Measurements from ENCODE around the gene S100A5. TPM values are rescaled to one million over a fixed set of nuclear protein-coding genes. Genes with fewer than 3 reads are reported as not detected.
A peak's percentile ranks its signal among the peaks of the same experiment; 100 is the strongest.

The S100A5 gene
- total and polyA plus RNA-seq, 4 donors: not detected

- no peak for ATAC-seq (ENCODE audit: low FRiP score)
- no peaks in the 10 kb centered on the region for H3K27me3 ChIP-seq (ENCODE audit: control insufficient read depth in 1 of 2, insufficient read depth in 2 of 2, low read length in 1 of 2)
- H3K27ac ChIP-seq (ENCODE audit: low read depth in 1 of 2, low read length in 2 of 2): no peak overlapping the region
- H3K36me3 ChIP-seq (ENCODE audit: control insufficient read depth in 1 of 2, insufficient read depth in 2 of 2, low read length in 1 of 2): no peaks in the 10 kb centered on the region
- 94 to 97% methylated on average over 5 of the region's 5 CpGs for WGBS, 2 donors
- intact Hi-C loops (cut with DNase I): loop anchor here (5.0 to 10.0 kb wide), 3 partner anchors 41 to 104 kb away; partner anchors contain the start of genes ILF2 (in 1 of the 2), NPR1 (in 1 of the 2), S100A14 (in 1 of the 2) and S100A16 (in 1 of the 2)
- no peaks in the 10 kb centered on the region for H3K9me3 ChIP-seq (ENCODE audit: control insufficient read depth, low read length)
- no peak overlapping the region for H3K4me3 ChIP-seq (ENCODE audit: low read length in 2 of 2)
- no peak for DNase-seq
- H3K4me1 ChIP-seq (ENCODE audit: control insufficient read depth in 1 of 2, insufficient read depth in 2 of 2, low read length in 2 of 2): no peaks in the 10 kb centered on the region
These were observed 30.1 kb upstream of the S100A5 start for GRCh38 chr1:153570874-153571273.

- Histone ChIP-seq H3K27me3 (ENCODE audit: control insufficient read depth in 1 of 2, insufficient read depth in 2 of 2, low read length in 1 of 2) (no peaks in the 10 kb centered on the region), H3K4me1 (ENCODE audit: control insufficient read depth in 1 of 2, insufficient read depth in 2 of 2, low read length in 2 of 2) (no peaks in the 10 kb centered on the region), H3K36me3 (ENCODE audit: control insufficient read depth in 1 of 2, insufficient read depth in 2 of 2, low read length in 1 of 2) (no peaks in the 10 kb centered on the region), H3K9me3 (ENCODE audit: control insufficient read depth, low read length) (no peaks in the 10 kb centered on the region), H3K4me3 (ENCODE audit: low read length in 2 of 2) (no peak overlapping the region), H3K27ac (ENCODE audit: low read depth in 1 of 2, low read length in 2 of 2) (no peak overlapping the region)
- intact Hi-C loops (cut with DNase I): loop anchor here in 1 of 2 donors (1.0 to 2.0 kb wide), 2 partner anchors 37 to 58 kb away; no protein-coding TSS in a partner anchor
- ATAC-seq (ENCODE audit: low FRiP score) (no peak), DNase-seq (no peak)
- WGBS, 2 donors: 89 to 90% methylated on average over 8 of the region's 8 CpGs
These were observed 28.7 kb upstream of the S100A5 start for GRCh38 chr1:153569465-153569864.

GRCh38 chr1:153568367-153569099, 27.8 kb upstream of the S100A5 start:
- intact Hi-C loops (cut with DNase I): loop anchor here (1.0 to 2.0 kb wide), 3 partner anchors 35 to 57 kb away; no protein-coding TSS in a partner anchor
- DNase-seq (peak; percentile 92 to 97), ATAC-seq (ENCODE audit: low FRiP score) (peak; percentile 71)
- no peaks in the 10 kb centered on the region for H3K36me3 ChIP-seq (ENCODE audit: control insufficient read depth in 1 of 2, insufficient read depth in 2 of 2, low read length in 1 of 2)
- peak overlapping the region; percentile 17 to 60 for H3K27ac ChIP-seq (ENCODE audit: low read depth in 1 of 2, low read length in 2 of 2)
- peak overlapping the region in 1 of 2 donors; percentile 6 for H3K4me3 ChIP-seq (ENCODE audit: low read length in 2 of 2)
- 6% methylated on average over 25 of the region's 25 CpGs for WGBS, 2 donors
- H3K9me3 ChIP-seq (ENCODE audit: control insufficient read depth, low read length): no peaks in the 10 kb centered on the region
- H3K4me1 ChIP-seq (ENCODE audit: control insufficient read depth in 1 of 2, insufficient read depth in 2 of 2, low read length in 2 of 2): no peaks in the 10 kb centered on the region
- no peaks in the 10 kb centered on the region for H3K27me3 ChIP-seq (ENCODE audit: control insufficient read depth in 1 of 2, insufficient read depth in 2 of 2, low read length in 1 of 2)

- intact Hi-C loops (cut with DNase I): loop anchor here (1.0 to 2.0 kb wide), 3 partner anchors 34 to 56 kb away; no protein-coding TSS in a partner anchor
- H3K27me3 ChIP-seq (ENCODE audit: control insufficient read depth in 1 of 2, insufficient read depth in 2 of 2, low read length in 1 of 2): no peaks in the 10 kb centered on the region
- H3K4me1 ChIP-seq (ENCODE audit: control insufficient read depth in 1 of 2, insufficient read depth in 2 of 2, low read length in 2 of 2): no peaks in the 10 kb centered on the region
- peak overlapping the region; percentile 17 to 60 for H3K27ac ChIP-seq (ENCODE audit: low read depth in 1 of 2, low read length in 2 of 2)
- DNase-seq (no peak), ATAC-seq (ENCODE audit: low FRiP score) (no peak)
- no peaks in the 10 kb centered on the region for H3K9me3 ChIP-seq (ENCODE audit: control insufficient read depth, low read length)
- H3K4me3 ChIP-seq (ENCODE audit: low read length in 2 of 2): peak overlapping the region in 1 of 2 donors; percentile 6
- 61 to 62% methylated on average over 22 of the region's 22 CpGs for WGBS, 2 donors
- H3K36me3 ChIP-seq (ENCODE audit: control insufficient read depth in 1 of 2, insufficient read depth in 2 of 2, low read length in 1 of 2): no peaks in the 10 kb centered on the region
These were observed 27.1 kb upstream of the S100A5 start for GRCh38 chr1:153567621-153568366.

GRCh38 chr1:153566414-153567371, 26.0 kb upstream of the S100A5 start:
- Histone ChIP-seq H3K4me1 (ENCODE audit: control insufficient read depth in 1 of 2, insufficient read depth in 2 of 2, low read length in 2 of 2) (no peaks in the 10 kb centered on the region), H3K4me3 (ENCODE audit: low read length in 2 of 2) (no peak overlapping the region), H3K27ac (ENCODE audit: low read depth in 1 of 2, low read length in 2 of 2) (peak overlapping the region; percentile 89), H3K36me3 (ENCODE audit: control insufficient read depth in 1 of 2, insufficient read depth in 2 of 2, low read length in 1 of 2) (no peaks in the 10 kb centered on the region), H3K27me3 (ENCODE audit: control insufficient read depth in 1 of 2, insufficient read depth in 2 of 2, low read length in 1 of 2) (no peaks in the 10 kb centered on the region), H3K9me3 (ENCODE audit: control insufficient read depth, low read length) (no peaks in the 10 kb centered on the region)
- DNase-seq (peak; percentile 98), ATAC-seq (ENCODE audit: low FRiP score) (peak; percentile 94)
- intact Hi-C loops (cut with DNase I): no loop called here
- WGBS, 2 donors: 23 to 25% methylated on average over 16 of the region's 16 CpGs

GRCh38 chr1:153565529-153566374, 25.0 kb upstream of the S100A5 start, which contains the start of gene S100A2:
TSS of gene S100A2 (minus strand) at chr1:153565844. CDS start at chr1:153563877, 1,967 bp downstream.
- no peak within 1 kb of the TSS for H3K4me3 ChIP-seq (ENCODE audit: low read length in 2 of 2)

GRCh38 chr1:153563991-153564390, 23.3 kb upstream of the S100A5 start:
- DNase-seq (no peak), ATAC-seq (ENCODE audit: low FRiP score) (no peak)
- Histone ChIP-seq H3K27ac (ENCODE audit: low read depth in 1 of 2, low read length in 2 of 2) (no peak overlapping the region), H3K36me3 (ENCODE audit: control insufficient read depth in 1 of 2, insufficient read depth in 2 of 2, low read length in 1 of 2) (no peaks in the 10 kb centered on the region), H3K4me1 (ENCODE audit: control insufficient read depth in 1 of 2, insufficient read depth in 2 of 2, low read length in 2 of 2) (no peaks in the 10 kb centered on the region), H3K27me3 (ENCODE audit: control insufficient read depth in 1 of 2, insufficient read depth in 2 of 2, low read length in 1 of 2) (no peaks in the 10 kb centered on the region), H3K4me3 (ENCODE audit: low read length in 2 of 2) (no peak overlapping the region), H3K9me3 (ENCODE audit: control insufficient read depth, low read length) (no peaks in the 10 kb centered on the region)
- 85 to 90% methylated on average over 7 of the region's 7 CpGs for WGBS, 2 donors
- intact Hi-C loops (cut with DNase I): no loop called here

More at GRCh38 chr1:153565529-153566374, 25.0 kb upstream of the S100A5 start, which contains the start of gene S100A2:
- H3K36me3 ChIP-seq (ENCODE audit: control insufficient read depth in 1 of 2, insufficient read depth in 2 of 2, low read length in 1 of 2): no peaks in the 10 kb centered on the region
- H3K4me1 ChIP-seq (ENCODE audit: control insufficient read depth in 1 of 2, insufficient read depth in 2 of 2, low read length in 2 of 2): no peaks in the 10 kb centered on the region
- no peaks in the 10 kb centered on the region for H3K9me3 ChIP-seq (ENCODE audit: control insufficient read depth, low read length)
- WGBS, 2 donors: 11% methylated on average over 7 to 8 of the region's 8 CpGs
- H3K27ac ChIP-seq (ENCODE audit: low read depth in 1 of 2, low read length in 2 of 2): peak within 1 kb of the TSS; percentile 89
- intact Hi-C loops (cut with DNase I): no loop called here
- H3K27me3 ChIP-seq (ENCODE audit: control insufficient read depth in 1 of 2, insufficient read depth in 2 of 2, low read length in 1 of 2): no peaks in the 10 kb centered on the region
- DNase-seq (peak; percentile 85 to 91), ATAC-seq (ENCODE audit: low FRiP score) (peak; percentile 73)
